ENCODE data around the gene DYNC2I2.
A peak's percentile ranks its signal among the peaks of the same experiment; 100 is the strongest.
"Not testable (repeated sequence)": the region's sequence is repeated elsewhere in the genome, so short reads cannot be mapped to it uniquely, and the experiment has no call there.

The DYNC2I2 gene

GRCh38 chr9:128656416-128657343 is at the start of gene DYNC2I2:
TSS of gene DYNC2I2 (minus strand) at chr9:128656847. CDS start at chr9:128656726, 121 bp downstream.
- peak within 1 kb of the TSS; percentile 100 for H3K27ac ChIP-seq (ENCODE audit: low read depth, low read length)
- H3K4me3 ChIP-seq (ENCODE audit: low read length): peak within 1 kb of the TSS; percentile 91
- no peaks in the 10 kb centered on the region for H3K4me1 ChIP-seq (ENCODE audit: control insufficient read depth, insufficient read depth, low read length)
- H3K27me3 ChIP-seq (ENCODE audit: control insufficient read depth, insufficient read depth, low read length): no peaks in the 10 kb centered on the region
- H3K9ac ChIP-seq (ENCODE audit: low read length): peak within 1 kb of the TSS; percentile 91
- no peaks in the 10 kb centered on the region for H3K36me3 ChIP-seq (ENCODE audit: control insufficient read depth, insufficient read depth, low read length)

- H3K9ac ChIP-seq (ENCODE audit: low read length): no peak overlapping the region
These were observed 49.4 kb upstream of the DYNC2I2 start for GRCh38 chr9:128706045-128706444.

GRCh38 chr9:128705051-128705965 is 48.7 kb upstream of the DYNC2I2 start:
- H3K27me3 ChIP-seq (ENCODE audit: control insufficient read depth, insufficient read depth, low read length): no peaks in the 10 kb centered on the region
- no peak overlapping the region for H3K4me3 ChIP-seq (ENCODE audit: low read length)
- no peak overlapping the region for H3K9ac ChIP-seq (ENCODE audit: low read length)
- peaks cover 2% of the 10 kb centered on the region for H3K4me1 ChIP-seq (ENCODE audit: control insufficient read depth, insufficient read depth, low read length)
- no peak overlapping the region for H3K27ac ChIP-seq (ENCODE audit: low read depth, low read length)
- H3K36me3 ChIP-seq (ENCODE audit: control insufficient read depth, insufficient read depth, low read length): no peaks in the 10 kb centered on the region

More at GRCh38 chr9:128706045-128706444, 49.4 kb upstream of the DYNC2I2 start:
- Histone ChIP-seq H3K27me3 (ENCODE audit: control insufficient read depth, insufficient read depth, low read length) (no peaks in the 10 kb centered on the region), H3K4me1 (ENCODE audit: control insufficient read depth, insufficient read depth, low read length) (peaks cover 2% of the 10 kb centered on the region), H3K27ac (ENCODE audit: low read depth, low read length) (no peak overlapping the region), H3K4me3 (ENCODE audit: low read length) (no peak overlapping the region), H3K36me3 (ENCODE audit: control insufficient read depth, insufficient read depth, low read length) (no peaks in the 10 kb centered on the region)

GRCh38 chr9:128704356-128704670 is 47.7 kb upstream of the DYNC2I2 start:
- H3K27ac ChIP-seq (ENCODE audit: low read depth, low read length): no peak overlapping the region

GRCh38 chr9:128703616-128704355 is 47.1 kb upstream of the DYNC2I2 start:
- peak overlapping the region; percentile 63 for H3K4me3 ChIP-seq (ENCODE audit: low read length)
- H3K27ac ChIP-seq (ENCODE audit: low read depth, low read length): peak overlapping the region; percentile 27
- peaks cover 2% of the 10 kb centered on the region for H3K4me1 ChIP-seq (ENCODE audit: control insufficient read depth, insufficient read depth, low read length)
- H3K27me3 ChIP-seq (ENCODE audit: control insufficient read depth, insufficient read depth, low read length): no peaks in the 10 kb centered on the region
- no peaks in the 10 kb centered on the region for H3K36me3 ChIP-seq (ENCODE audit: control insufficient read depth, insufficient read depth, low read length)
- no peak overlapping the region for H3K9ac ChIP-seq (ENCODE audit: low read length)

More at GRCh38 chr9:128704356-128704670, 47.7 kb upstream of the DYNC2I2 start:
- Histone ChIP-seq H3K27me3 (ENCODE audit: control insufficient read depth, insufficient read depth, low read length) (no peaks in the 10 kb centered on the region), H3K4me3 (ENCODE audit: low read length) (no peak overlapping the region), H3K9ac (ENCODE audit: low read length) (no peak overlapping the region), H3K36me3 (ENCODE audit: control insufficient read depth, insufficient read depth, low read length) (no peaks in the 10 kb centered on the region), H3K4me1 (ENCODE audit: control insufficient read depth, insufficient read depth, low read length) (peaks cover 2% of the 10 kb centered on the region)

- Histone ChIP-seq H3K27ac (ENCODE audit: low read depth, low read length) (peak overlapping the region; percentile 40), H3K27me3 (ENCODE audit: control insufficient read depth, insufficient read depth, low read length) (no peaks in the 10 kb centered on the region), H3K4me3 (ENCODE audit: low read length) (peak overlapping the region; percentile 63), H3K4me1 (ENCODE audit: control insufficient read depth, insufficient read depth, low read length) (peaks cover 2% of the 10 kb centered on the region), H3K36me3 (ENCODE audit: control insufficient read depth, insufficient read depth, low read length) (no peaks in the 10 kb centered on the region), H3K9ac (ENCODE audit: low read length) (no peak overlapping the region)
These were observed 46.4 kb upstream of the DYNC2I2 start for GRCh38 chr9:128702949-128703615.

- H3K36me3 ChIP-seq (ENCODE audit: control insufficient read depth, insufficient read depth, low read length): no peaks in the 10 kb centered on the region
- H3K9ac ChIP-seq (ENCODE audit: low read length): no peak within 1 kb of the TSS
- H3K4me1 ChIP-seq (ENCODE audit: control insufficient read depth, insufficient read depth, low read length): peaks cover 2% of the 10 kb centered on the region
- H3K27me3 ChIP-seq (ENCODE audit: control insufficient read depth, insufficient read depth, low read length): no peaks in the 10 kb centered on the region
- peak within 1 kb of the TSS; percentile 40 for H3K27ac ChIP-seq (ENCODE audit: low read depth, low read length)
- peak within 1 kb of the TSS; percentile 63 for H3K4me3 ChIP-seq (ENCODE audit: low read length)
These were observed 45.9 kb upstream of the DYNC2I2 start, which contains the start of gene PKN3 for GRCh38 chr9:128702445-128702948. TSS of gene PKN3 (plus strand) at chr9:128702503. CDS start at chr9:128702916, 413 bp downstream.

- H3K27ac ChIP-seq (ENCODE audit: low read depth, low read length): no peak overlapping the region
- H3K9ac ChIP-seq (ENCODE audit: low read length): no peak overlapping the region
- peaks cover 2% of the 10 kb centered on the region for H3K4me1 ChIP-seq (ENCODE audit: control insufficient read depth, insufficient read depth, low read length)
- no peak overlapping the region for H3K4me3 ChIP-seq (ENCODE audit: low read length)
- no peaks in the 10 kb centered on the region for H3K27me3 ChIP-seq (ENCODE audit: control insufficient read depth, insufficient read depth, low read length)
- H3K36me3 ChIP-seq (ENCODE audit: control insufficient read depth, insufficient read depth, low read length): no peaks in the 10 kb centered on the region
These were observed 44.7 kb upstream of the DYNC2I2 start for GRCh38 chr9:128701227-128701854.

- H3K27me3 ChIP-seq (ENCODE audit: control insufficient read depth, insufficient read depth, low read length); H3K4me3 ChIP-seq (ENCODE audit: low read length); H3K36me3 ChIP-seq (ENCODE audit: control insufficient read depth, insufficient read depth, low read length); H3K4me1 ChIP-seq (ENCODE audit: control insufficient read depth, insufficient read depth, low read length); H3K9ac ChIP-seq (ENCODE audit: low read length); H3K27ac ChIP-seq (ENCODE audit: low read depth, low read length): not testable (repeated sequence)
These were observed 42.6 kb upstream of the DYNC2I2 start for GRCh38 chr9:128699096-128699795.

- peaks cover 2% of the 10 kb centered on the region for H3K4me1 ChIP-seq (ENCODE audit: control insufficient read depth, insufficient read depth, low read length)
- H3K27me3 ChIP-seq (ENCODE audit: control insufficient read depth, insufficient read depth, low read length): no peaks in the 10 kb centered on the region
- no peak overlapping the region for H3K9ac ChIP-seq (ENCODE audit: low read length)
- no peak overlapping the region for H3K27ac ChIP-seq (ENCODE audit: low read depth, low read length)
- peaks cover 8% of the 10 kb centered on the region for H3K36me3 ChIP-seq (ENCODE audit: control insufficient read depth, insufficient read depth, low read length)
- H3K4me3 ChIP-seq (ENCODE audit: low read length): no peak overlapping the region
These were observed 40.5 kb upstream of the DYNC2I2 start for GRCh38 chr9:128696923-128697707.

All from rectal smooth muscle tissue (tissue), 1 donor.